Endodermal cell (in vitro differentiated cells): ENCODE data around the gene ARHGEF18. TPM values are rescaled to one million over a fixed set of nuclear protein-coding genes. Genes with fewer than 3 reads are reported as not detected.
"Not testable (repeated sequence)": the region's sequence is repeated elsewhere in the genome, so short reads cannot be mapped to it uniquely, and the experiment has no call there.

ENCODE experiments used
- DNase-seq: peaks from one replicate; pipeline ENCODE4 v3.0.0-alpha.2; 2017
- H3K27ac ChIP-seq: 2 replicates; pipeline ENCODE4 v1.5.1; 2013; ENCODE audit warnings: mild to moderate bottlenecking, low read depth, low read length, moderate library complexity
- H3K27me3 ChIP-seq: 2 replicates; pipeline ENCODE4 v1.6.1; 2013; ENCODE audit warnings: mild to moderate bottlenecking, low read length, moderate library complexity; ENCODE audit not compliant: insufficient read depth, control insufficient read depth, poor library complexity, severe bottlenecking
- H3K36me3 ChIP-seq: 2 replicates; pipeline ENCODE4 v1.7.0; 2013; ENCODE audit warnings: mild to moderate bottlenecking, low read length, moderate library complexity; ENCODE audit not compliant: control insufficient read depth, insufficient read depth
- H3K4me1 ChIP-seq: one replicate; pipeline ENCODE4 v1.7.0; 2013; ENCODE audit warnings: low read length; ENCODE audit not compliant: control insufficient read depth, insufficient read depth
- H3K4me3 ChIP-seq: 2 replicates; pipeline ENCODE4 v1.5.1; 2013; ENCODE audit warnings: mild to moderate bottlenecking, low read length, moderate library complexity
- H3K9ac ChIP-seq: 2 replicates; pipeline ENCODE4 v1.6.1; 2013; ENCODE audit warnings: mild to moderate bottlenecking, low read length, moderate library complexity; ENCODE audit not compliant: poor library complexity, severe bottlenecking; ENCODE audit errors: extremely low read depth
- H3K9me3 ChIP-seq: 2 replicates; pipeline ENCODE4 v1.6.1; 2013; ENCODE audit warnings: mild to moderate bottlenecking, low read length, moderate library complexity; ENCODE audit not compliant: control insufficient read depth
- H3K27ac Mint-ChIP-seq: 2 replicates; pipeline ENCODE4 v1.8.0; 2020; ENCODE audit warnings: mixed read lengths
- H3K27me3 Mint-ChIP-seq: 2 replicates; pipeline ENCODE4 v1.8.0; 2021; ENCODE audit warnings: mild to moderate bottlenecking, mixed read lengths; ENCODE audit not compliant: insufficient read depth
- H3K36me3 Mint-ChIP-seq: 2 replicates; pipeline ENCODE4 v1.8.0; 2020; ENCODE audit warnings: low read depth, mixed read lengths
- H3K4me1 Mint-ChIP-seq: 2 replicates; pipeline ENCODE4 v1.8.0; 2020; ENCODE audit warnings: mixed read lengths
- H3K4me3 Mint-ChIP-seq: 2 replicates; pipeline ENCODE4 v1.8.0; 2020; ENCODE audit warnings: mild to moderate bottlenecking, moderate library complexity, mixed read lengths
- H3K9me3 Mint-ChIP-seq: 2 replicates; pipeline ENCODE4 v1.8.0; 2020; ENCODE audit warnings: mild to moderate bottlenecking, mixed read lengths
- WGBS, 2 experiments: methylation state at CpG; one replicate each; pipeline versions ENCODE4 v1.1.5 to v1.1.7; 2013; ENCODE audit warnings: missing lambda C conversion rate in 2 of 2, mixed read lengths in 1 of 2; ENCODE audit not compliant: insufficient coverage in 1 of 2, insufficient read length in 1 of 2; 5-methylcytosine and 5-hydroxymethylcytosine counted together
- total RNA-seq, 2 donors: library from RNA; stranded (reverse); fragmentation: NEBNext Ultra II Directional in 1 of 2; extraction: Animal tissue kit (Norgen Biotek cat#: 25700) in 1 of 2; gene quantifications; 2 replicates in 1 of 2; 3 replicates in 1 of 2; pipeline ENCODE4 v1.2.1, GENCODE V29; 2021
- TF ChIP-seq, protein P1 (sequence below): fragments of 200-600 bp; sonication (generic); conservative IDR thresholded peaks from 2 replicates; pipeline ENCODE4 v1.5.0; 2021; ENCODE audit warnings: antibody characterized with exemption, mild to moderate bottlenecking

The ARHGEF18 gene
- total RNA-seq, 2 donors from 2014 or later, result 51.7 to 53.3 TPM

DNA sequence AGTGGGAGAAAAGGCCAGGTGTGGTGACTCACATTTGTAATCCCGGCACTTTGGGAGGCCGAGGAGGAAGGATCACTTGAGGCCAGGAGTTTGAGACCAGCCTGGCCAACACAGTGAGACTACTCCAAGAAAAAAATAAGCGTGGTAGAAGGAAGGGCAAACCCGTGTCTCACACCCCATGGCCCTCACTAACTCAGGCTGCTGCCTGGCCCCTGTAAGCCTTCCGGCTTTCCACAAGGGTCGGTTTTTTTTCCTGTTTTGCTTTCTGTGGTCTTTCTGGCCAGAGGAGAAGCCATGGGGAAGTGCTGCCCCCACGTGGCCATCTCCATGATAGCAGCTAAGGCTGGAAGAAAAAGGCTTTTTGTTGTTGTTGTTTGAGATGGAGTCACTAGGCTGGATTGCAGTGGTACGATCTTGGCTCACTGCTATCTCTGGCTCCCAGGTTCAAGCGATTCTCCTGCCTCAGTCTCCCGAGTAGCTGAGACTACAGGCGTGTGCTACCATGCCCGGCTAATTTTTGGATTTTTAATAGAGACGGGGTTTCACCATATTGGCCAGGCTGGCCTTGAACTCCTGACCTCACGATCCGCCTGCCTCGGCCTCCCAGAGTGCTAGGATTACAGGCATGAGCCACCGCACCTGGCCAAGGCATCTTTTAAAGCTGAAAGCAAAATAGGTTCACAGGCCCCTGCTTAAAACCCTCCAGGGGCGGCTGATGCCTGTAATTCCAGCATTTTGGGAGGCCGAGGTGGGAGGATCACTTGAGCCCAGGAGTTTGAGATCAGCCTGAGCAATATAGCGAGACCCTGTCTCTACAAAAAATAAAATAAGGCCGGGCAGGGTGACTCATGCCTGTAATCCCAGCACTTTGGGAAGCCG lies 7.5 kb upstream of the ARHGEF18 start:
- no peaks in the 10 kb centered on the region for H3K9me3 Mint-ChIP-seq
- H3K27me3 Mint-ChIP-seq, result no peaks in the 10 kb centered on the region
- H3K36me3 ChIP-seq, result no peaks in the 10 kb centered on the region
- H3K27me3 ChIP-seq, result no peaks in the 10 kb centered on the region
- H3K4me1 Mint-ChIP-seq, result peaks cover 12% of the 10 kb centered on the region
- no peak overlapping the region for H3K27ac ChIP-seq
- 42 to 58% methylated on average over 16 to 22 of the region's 22 CpGs for WGBS, 2 experiments
- H3K4me1 ChIP-seq, result no peaks in the 10 kb centered on the region
- H3K4me3 ChIP-seq, result no peak overlapping the region
- TF ChIP-seq, protein P1, sequence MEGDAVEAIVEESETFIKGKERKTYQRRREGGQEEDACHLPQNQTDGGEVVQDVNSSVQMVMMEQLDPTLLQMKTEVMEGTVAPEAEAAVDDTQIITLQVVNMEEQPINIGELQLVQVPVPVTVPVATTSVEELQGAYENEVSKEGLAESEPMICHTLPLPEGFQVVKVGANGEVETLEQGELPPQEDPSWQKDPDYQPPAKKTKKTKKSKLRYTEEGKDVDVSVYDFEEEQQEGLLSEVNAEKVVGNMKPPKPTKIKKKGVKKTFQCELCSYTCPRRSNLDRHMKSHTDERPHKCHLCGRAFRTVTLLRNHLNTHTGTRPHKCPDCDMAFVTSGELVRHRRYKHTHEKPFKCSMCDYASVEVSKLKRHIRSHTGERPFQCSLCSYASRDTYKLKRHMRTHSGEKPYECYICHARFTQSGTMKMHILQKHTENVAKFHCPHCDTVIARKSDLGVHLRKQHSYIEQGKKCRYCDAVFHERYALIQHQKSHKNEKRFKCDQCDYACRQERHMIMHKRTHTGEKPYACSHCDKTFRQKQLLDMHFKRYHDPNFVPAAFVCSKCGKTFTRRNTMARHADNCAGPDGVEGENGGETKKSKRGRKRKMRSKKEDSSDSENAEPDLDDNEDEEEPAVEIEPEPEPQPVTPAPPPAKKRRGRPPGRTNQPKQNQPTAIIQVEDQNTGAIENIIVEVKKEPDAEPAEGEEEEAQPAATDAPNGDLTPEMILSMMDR, result peak; percentile 95
- H3K9me3 ChIP-seq, result no peaks in the 10 kb centered on the region
- peak; percentile 98 for DNase-seq
- H3K27ac Mint-ChIP-seq, result peak overlapping the region; percentile 55
- no peak overlapping the region for H3K4me3 Mint-ChIP-seq
- H3K36me3 Mint-ChIP-seq, result no peaks in the 10 kb centered on the region
- H3K9ac ChIP-seq, result no peak overlapping the region

DNA sequence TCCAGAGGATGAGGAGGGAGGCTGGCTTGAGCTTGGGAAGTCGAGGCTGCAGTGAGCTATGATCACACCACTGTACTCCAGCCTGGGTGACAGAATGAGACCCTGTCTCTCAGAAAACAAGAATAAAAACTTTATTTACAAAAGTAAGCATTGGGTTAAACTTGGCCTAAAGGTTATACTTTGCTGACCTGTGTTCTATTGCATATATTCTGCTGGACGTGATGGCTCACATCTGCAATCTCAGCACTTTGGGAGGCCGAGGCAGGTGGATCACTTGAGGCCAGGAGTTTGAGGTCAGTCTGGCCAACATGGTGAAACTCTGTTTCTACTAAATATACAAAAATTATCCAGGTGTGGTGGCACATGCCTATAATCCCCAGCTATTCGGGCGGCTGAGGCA lies 6.6 kb upstream of the ARHGEF18 start:
- H3K9ac ChIP-seq, result no peak overlapping the region
- H3K27ac Mint-ChIP-seq, result no peak overlapping the region
- 86 to 94% methylated on average over 5 of the region's 5 CpGs for WGBS, 2 experiments

DNA sequence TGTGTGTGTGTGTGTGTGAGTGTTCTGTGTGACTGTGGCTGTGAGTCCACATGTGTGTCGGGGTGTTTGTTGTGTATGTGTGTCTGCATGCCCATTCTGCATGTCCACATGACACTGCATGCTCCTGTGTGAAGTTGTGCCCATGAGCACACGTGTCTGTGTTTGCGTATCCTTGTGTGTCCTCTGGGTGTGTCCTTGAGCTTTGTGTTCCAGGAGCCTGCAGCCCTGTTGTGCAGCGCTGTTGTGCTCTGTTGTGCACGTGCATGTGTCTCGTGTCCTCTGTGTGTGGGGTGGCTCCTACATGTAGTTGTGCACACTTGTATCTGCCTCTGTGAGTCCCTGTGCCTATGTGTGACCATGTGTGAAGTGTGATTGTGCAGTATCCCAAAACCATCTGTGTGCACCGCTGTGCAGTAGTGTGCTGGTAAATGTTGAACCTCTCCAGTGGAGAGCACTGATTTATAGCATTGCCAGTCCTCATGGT lies 2.2 kb upstream of the ARHGEF18 start:
- TF ChIP-seq, protein P1, result no peak
- no peak overlapping the region for H3K27ac Mint-ChIP-seq
- Histone ChIP-seq H3K9ac (no peak overlapping the region), H3K4me3 (no peak overlapping the region), H3K27me3 (no peaks in the 10 kb centered on the region), H3K27ac (no peak overlapping the region), H3K9me3 (no peaks in the 10 kb centered on the region), H3K4me1 (no peaks in the 10 kb centered on the region), H3K36me3 (no peaks in the 10 kb centered on the region)
- peaks cover 13% of the 10 kb centered on the region for H3K9me3 Mint-ChIP-seq
- H3K4me1 Mint-ChIP-seq, result peaks cover 12% of the 10 kb centered on the region
- 89 to 93% methylated on average over 5 to 7 of the region's 7 CpGs for WGBS, 2 experiments
- no peak for DNase-seq
- peaks cover 4% of the 10 kb centered on the region for H3K27me3 Mint-ChIP-seq
- H3K4me3 Mint-ChIP-seq, result no peak overlapping the region
- no peaks in the 10 kb centered on the region for H3K36me3 Mint-ChIP-seq

More for the DNA sequence above, 6.6 kb upstream of the ARHGEF18 start:
- Histone ChIP-seq H3K9me3 (no peaks in the 10 kb centered on the region), H3K4me1 (no peaks in the 10 kb centered on the region), H3K4me3 (no peak overlapping the region), H3K36me3 (no peaks in the 10 kb centered on the region), H3K27me3 (no peaks in the 10 kb centered on the region), H3K27ac (no peak overlapping the region)
- TF ChIP-seq, protein P1, result no peak
- H3K36me3 Mint-ChIP-seq, result no peaks in the 10 kb centered on the region
- H3K9me3 Mint-ChIP-seq, result no peaks in the 10 kb centered on the region
- no peak for DNase-seq
- H3K27me3 Mint-ChIP-seq, result no peaks in the 10 kb centered on the region
- peaks cover 12% of the 10 kb centered on the region for H3K4me1 Mint-ChIP-seq
- no peak overlapping the region for H3K4me3 Mint-ChIP-seq

DNA sequence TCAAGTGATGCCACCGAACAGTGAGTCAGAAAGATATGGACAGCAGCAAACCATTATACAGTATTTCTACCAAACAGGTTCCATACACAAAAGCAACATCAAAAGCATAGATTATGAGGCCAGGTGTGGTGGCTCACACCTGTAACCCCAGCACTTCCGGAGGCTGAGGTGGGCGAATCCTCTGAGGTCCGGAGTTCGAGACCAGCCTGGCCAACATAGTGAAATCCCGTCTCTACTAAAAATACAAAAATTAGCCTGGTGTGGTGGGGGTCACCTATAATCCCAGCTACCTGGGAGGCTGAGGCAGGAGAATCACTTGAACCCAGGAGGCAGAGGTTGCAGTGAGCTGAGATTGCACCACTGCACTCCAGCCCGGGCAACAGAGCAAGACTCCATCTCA lies 1.7 kb upstream of the ARHGEF18 start:
- WGBS, 2 experiments, result 92 to 94% methylated on average over 2 to 6 of the region's 7 CpGs
- H3K9ac ChIP-seq, result not testable (repeated sequence)

More for the DNA sequence above, 1.7 kb upstream of the ARHGEF18 start:
- H3K27ac ChIP-seq, H3K27me3 Mint-ChIP-seq, H3K4me3 Mint-ChIP-seq, H3K27ac Mint-ChIP-seq, H3K4me3 ChIP-seq, H3K27me3 ChIP-seq, H3K4me1 ChIP-seq, H3K9me3 ChIP-seq, DNase-seq, H3K36me3 Mint-ChIP-seq, H3K36me3 ChIP-seq: not testable (repeated sequence)
- Mint-ChIP-seq H3K4me1 (peaks cover 12% of the 10 kb centered on the region), H3K9me3 (peaks cover 18% of the 10 kb centered on the region)
